ENCODE results near the gene PAX4. TPM values are rescaled to one million over a fixed set of nuclear protein-coding genes. Genes with fewer than 3 reads are reported as not detected.
A peak's percentile ranks its signal among the peaks of the same experiment; 100 is the strongest.

PAX4 gene
- total and polyA plus RNA-seq, 9 of the 15 experiments (the other 6 are each of a cell fraction or from before 2014, with no cell fraction given), result not detected

- TF ChIP-seq ZNF398 (CRISPR knock-in tag; IDR thresholded peaks at IDR 0.05) (no peak), ZBTB1 (CRISPR knock-in tag; IDR thresholded peaks at IDR 0.05; ENCODE audit: borderline replicate concordance, low read depth) (peak; percentile 62; the same call in 1 of the 2 replicates), ZNF695 (CRISPR knock-in tag; IDR thresholded peaks at IDR 0.05) (no peak), NFRKB (IDR thresholded peaks at IDR 0.05; ENCODE audit: low read depth) (no peak; the same call in 1 of the 2 replicates), RUNX1 (IDR thresholded peaks at IDR 0.05; ENCODE audit: low read depth) (no peak), COPS2 (conservative IDR thresholded peaks at IDR 0.05) (no peak), SRSF1 (IDR thresholded peaks at IDR 0.05; ENCODE audit: low read depth, low read length) (no peak), POLR2B (IDR thresholded peaks at IDR 0.05; ENCODE audit: low read depth, partially characterized antibody) (no peak), ATF4 (CRISPR knock-in tag; IDR thresholded peaks at IDR 0.05) (no peak), HEY1 (CRISPR knock-in tag; IDR thresholded peaks at IDR 0.05; ENCODE audit: borderline replicate concordance) (no peak), RBM15 (IDR thresholded peaks at IDR 0.05; ENCODE audit: insufficient read depth, low read length) (0 out of 2 replicates have a peak, but pooled peaks have one; percentile 56), ZBTB40 (IDR thresholded peaks at IDR 0.05) (no peak), ZBTB40 (CRISPR knock-in tag; IDR thresholded peaks at IDR 0.05) (no peak), SPI1 (IDR thresholded peaks at IDR 0.05; ENCODE audit: borderline replicate concordance, low read depth, low read length) (no peak), BDP1 (IDR thresholded peaks at IDR 0.05; ENCODE audit: insufficient read depth, insufficient read length) (no peak), PYGO2 (tag; IDR thresholded peaks at IDR 0.05) (no peak)
Measured at GRCh38 chr7:127652333-127653248, 34.6 kb upstream of the PAX4 start (continued).

Data from K562 (cell line).